Esophagus squamous epithelium (tissue), 4 donors: ENCODE data around the gene PEX11A.

Source experiments
- CTCF ChIP-seq, 6 experiments: fragments of 450-650 bp in 4 of 6; fragments of 200-600 bp in 2 of 6; sonication (generic) in 2 of 6; IDR thresholded peaks; one replicate each; pipeline ENCODE4 v1.5.1; 2016 to 2019; ENCODE audit warnings: antibody characterized with exemption in 6 of 6, mild to moderate bottlenecking in 4 of 6, moderate library complexity in 4 of 6
- POLR2A ChIP-seq, 4 donors: fragments of 450-650 bp; IDR thresholded peaks; one replicate each; pipeline ENCODE4 v1.6.1; 2017; ENCODE audit warnings: antibody characterized with exemption in 4 of 4, mild to moderate bottlenecking in 4 of 4, moderate library complexity in 3 of 4

GRCh38 chr15:89724621-89725020, 34.1 kb upstream of the PEX11A start:
- TF ChIP-seq POLR2A (IDR thresholded peaks at IDR 0.05) = no peak
- no peak for TF ChIP-seq CTCF (IDR thresholded peaks at IDR 0.05)
